Activated T-helper 2 cell treated with anti-CD3 and anti-CD28 coated beads, Interferon-gamma antibody, Interleukin-2, Interleukin-4, amounts not matched to agents 10 μg/mL and 5 μg/mL and 100 μg/mL, durations not matched to agents 14 hours and 24 hours and 36 hours (primary cell): ENCODE measurements around the gene BCAP29. TPM values are rescaled to one million over a fixed set of nuclear protein-coding genes. Genes with fewer than 3 reads are reported as not detected.

Experiments
- DNase-seq: peaks from one replicate; pipeline ENCODE4 v3.0.0; 2021; ENCODE audit warnings: low spot score
- H3K27ac Mint-ChIP-seq: one replicate; pipeline ENCODE4 v1.8.0; 2021; ENCODE audit warnings: mixed read lengths
- H3K27me3 Mint-ChIP-seq: one replicate; pipeline ENCODE4 v1.8.0; 2021; ENCODE audit warnings: low read depth, mixed read lengths
- H3K36me3 Mint-ChIP-seq: one replicate; pipeline ENCODE4 v1.8.0; 2021; ENCODE audit warnings: low read depth, mixed read lengths
- H3K4me1 Mint-ChIP-seq: one replicate; pipeline ENCODE4 v1.8.0; 2021; ENCODE audit warnings: low read depth, mixed read lengths
- H3K4me3 Mint-ChIP-seq: one replicate; pipeline ENCODE4 v1.8.0; 2021; ENCODE audit warnings: low read depth, mild to moderate bottlenecking, moderate library complexity, mixed read lengths
- H3K9me3 Mint-ChIP-seq: one replicate; pipeline ENCODE4 v1.8.0; 2021; ENCODE audit warnings: mixed read lengths
- intact Hi-C: fragments of 100-400 bp; cut with micrococcal nuclease; formaldehyde crosslinking; loops from one replicate; pipeline ENCODE4 v1.15.1; 2023
- total RNA-seq: library from RNA; stranded (reverse); gene quantifications from 2 replicates; pipeline ENCODE4 v1.2.3, GENCODE V29; 2022

Gene BCAP29
- total RNA-seq, 1 donor from 2014 or later = 52.0 TPM

GRCh38 chr7:107563775-107564552, 16.1 kb upstream of the BCAP29 start, which contains the start of the genes COG5 and DUS4L:
COG5 (minus strand) TSS chr7:107563920; CDS start chr7:107563896, 24 bp downstream.
DUS4L (plus strand) TSS chr7:107563971; CDS start chr7:107567071, 3,100 bp downstream.
- intact Hi-C loops = loop anchor here (1.0 to 10.0 kb wide), 6 partner anchors 16 to 961 kb away; partner anchors contain the start of genes BCAP29, CBLL1, PNPLA8 and SLC26A4
- H3K4me3 Mint-ChIP-seq = peak within 1 kb of the TSS; percentile 80
- peaks cover 53% of the 10 kb centered on the region for H3K4me1 Mint-ChIP-seq
- H3K9me3 Mint-ChIP-seq = no peaks in the 10 kb centered on the region
- peak; percentile 77 for DNase-seq
- no peaks in the 10 kb centered on the region for H3K27me3 Mint-ChIP-seq
- H3K27ac Mint-ChIP-seq = peak within 1 kb of the TSS; percentile 86
- peaks cover 16% of the 10 kb centered on the region for H3K36me3 Mint-ChIP-seq

DNA sequence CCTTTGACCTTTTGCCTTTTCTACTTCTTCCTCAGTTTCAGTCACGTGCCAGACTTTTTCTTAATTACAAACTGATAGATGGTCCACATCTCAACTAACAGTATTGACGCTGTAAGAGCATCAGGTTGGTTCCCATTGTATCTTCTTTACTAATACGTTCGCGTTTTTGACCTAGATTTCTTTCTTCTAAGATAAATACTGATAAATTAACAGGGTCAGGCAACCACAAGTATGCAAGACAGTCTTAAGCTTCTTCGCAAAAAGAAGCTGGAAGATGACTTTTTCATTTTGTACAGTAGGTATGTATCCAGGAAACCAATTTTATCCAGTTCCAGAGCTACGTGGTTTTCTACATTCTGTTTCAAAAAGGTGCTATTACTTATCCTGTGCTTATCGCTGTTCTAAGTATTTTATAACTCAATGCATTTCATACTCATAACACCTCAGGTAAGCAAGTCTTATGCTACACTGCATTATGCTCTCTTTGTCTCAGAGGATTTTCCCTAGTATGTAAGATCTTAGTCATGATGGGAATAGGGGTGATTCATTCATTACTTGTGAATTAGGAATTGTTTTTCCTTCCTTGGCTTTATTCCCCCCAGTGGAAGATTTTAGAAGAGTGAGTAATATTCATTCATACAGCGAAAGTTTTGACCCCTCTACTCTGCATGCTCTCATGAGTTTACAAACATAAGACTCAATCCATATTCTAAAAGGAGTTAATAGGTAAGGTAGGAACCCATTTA, 15.3 kb upstream of the BCAP29 start:
- Mint-ChIP-seq H3K27ac (peak overlapping the region; percentile 83), H3K4me3 (peak overlapping the region; percentile 80), H3K27me3 (no peaks in the 10 kb centered on the region), H3K36me3 (peaks cover 18% of the 10 kb centered on the region), H3K9me3 (no peaks in the 10 kb centered on the region), H3K4me1 (peaks cover 47% of the 10 kb centered on the region)
- intact Hi-C loops = loop anchor here (1.0 to 10.0 kb wide), 5 partner anchors 16 to 960 kb away; partner anchors contain the start of genes BCAP29, CBLL1 and PNPLA8
- DNase-seq = no peak

GRCh38 chr7:107570298-107570697, 9.7 kb upstream of the BCAP29 start:
- H3K4me3 Mint-ChIP-seq = no peak overlapping the region
- peaks cover 6% of the 10 kb centered on the region for H3K4me1 Mint-ChIP-seq
- intact Hi-C loops = no loop called here
- H3K27ac Mint-ChIP-seq = no peak overlapping the region
- DNase-seq = no peak
- peaks cover 30% of the 10 kb centered on the region for H3K36me3 Mint-ChIP-seq
- no peaks in the 10 kb centered on the region for H3K27me3 Mint-ChIP-seq
- H3K9me3 Mint-ChIP-seq = no peaks in the 10 kb centered on the region

- no peaks in the 10 kb centered on the region for H3K9me3 Mint-ChIP-seq
- intact Hi-C loops = no loop called here
- peaks cover 6% of the 10 kb centered on the region for H3K4me1 Mint-ChIP-seq
- no peak overlapping the region for H3K4me3 Mint-ChIP-seq
- no peak overlapping the region for H3K27ac Mint-ChIP-seq
- H3K36me3 Mint-ChIP-seq = peaks cover 34% of the 10 kb centered on the region
- DNase-seq = no peak
- no peaks in the 10 kb centered on the region for H3K27me3 Mint-ChIP-seq
These were observed 6.5 kb upstream of the BCAP29 start for GRCh38 chr7:107573537-107573936.

- no peak for DNase-seq
- peaks cover 25% of the 10 kb centered on the region for H3K4me1 Mint-ChIP-seq
- intact Hi-C loops = no loop called here
- no peaks in the 10 kb centered on the region for H3K27me3 Mint-ChIP-seq
- H3K36me3 Mint-ChIP-seq = peaks cover 30% of the 10 kb centered on the region
- H3K9me3 Mint-ChIP-seq = no peaks in the 10 kb centered on the region
- peak overlapping the region; percentile 85 for H3K27ac Mint-ChIP-seq
- peak overlapping the region; percentile 90 for H3K4me3 Mint-ChIP-seq
These were observed 527 bp upstream of the BCAP29 start for GRCh38 chr7:107579554-107579884.

GRCh38 chr7:107580716-107581383, 804 bp downstream of the BCAP29 start:
- Mint-ChIP-seq H3K36me3 (peaks cover 33% of the 10 kb centered on the region), H3K4me3 (peak overlapping the region; percentile 78), H3K27me3 (no peaks in the 10 kb centered on the region), H3K4me1 (peaks cover 27% of the 10 kb centered on the region), H3K27ac (peak overlapping the region; percentile 38), H3K9me3 (no peaks in the 10 kb centered on the region)
- no peak for DNase-seq
- intact Hi-C loops = loop anchor here (1.0 to 5.0 kb wide), 3 partner anchors 17 to 414 kb away; partner anchors contain the start of genes CBLL1 and HBP1

DNA sequence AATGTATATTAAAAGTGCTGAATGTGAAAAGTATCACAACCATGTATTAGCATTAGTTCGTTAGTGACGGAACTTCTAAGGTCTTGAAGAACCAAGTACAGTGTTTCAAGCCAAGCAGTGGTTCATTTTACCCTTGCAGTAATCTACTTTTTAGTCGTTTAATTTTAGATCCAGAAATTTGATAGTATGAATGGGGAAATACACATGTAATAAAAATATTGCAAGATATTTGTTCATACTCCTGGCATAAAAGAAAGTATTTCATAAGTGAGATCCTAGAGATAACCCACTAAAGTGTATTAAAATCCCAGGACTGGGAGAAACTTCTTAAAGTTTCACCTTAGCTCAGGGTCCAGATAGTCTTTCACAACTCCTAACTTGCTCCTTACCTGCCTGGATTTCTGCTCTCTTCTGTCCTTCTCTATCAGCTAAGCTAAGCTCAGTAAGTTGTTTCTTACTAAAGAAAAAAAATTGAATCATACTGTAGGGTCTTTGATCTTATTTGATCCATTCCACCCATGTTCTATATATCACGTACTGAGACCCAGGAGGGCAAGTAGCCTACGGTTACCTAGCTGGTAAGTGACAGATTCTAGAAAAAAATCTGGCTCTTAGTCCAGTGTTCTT, 1.5 kb downstream of the BCAP29 start:
- Mint-ChIP-seq H3K9me3 (no peaks in the 10 kb centered on the region), H3K27ac (no peak overlapping the region), H3K27me3 (no peaks in the 10 kb centered on the region), H3K4me1 (peaks cover 27% of the 10 kb centered on the region), H3K36me3 (peaks cover 34% of the 10 kb centered on the region), H3K4me3 (peak overlapping the region; percentile 64)
- intact Hi-C loops = loop anchor here (1.0 to 5.0 kb wide), 3 partner anchors 78 to 414 kb away; partner anchors contain the start of genes CBLL1 and HBP1
- no peak for DNase-seq

- no peaks in the 10 kb centered on the region for H3K9me3 Mint-ChIP-seq
- no peak overlapping the region for H3K27ac Mint-ChIP-seq
- intact Hi-C loops = loop anchor here (1.0 to 5.0 kb wide), 3 partner anchors 76 to 416 kb away; partner anchors contain the start of genes CBLL1 and HBP1
- peak overlapping the region; percentile 6 for H3K4me3 Mint-ChIP-seq
- peaks cover 27% of the 10 kb centered on the region for H3K4me1 Mint-ChIP-seq
- no peak for DNase-seq
- no peaks in the 10 kb centered on the region for H3K27me3 Mint-ChIP-seq
- peaks cover 33% of the 10 kb centered on the region for H3K36me3 Mint-ChIP-seq
These were observed 2.8 kb downstream of the BCAP29 start for GRCh38 chr7:107582875-107583274.

GRCh38 chr7:107584716-107585115, 4.7 kb downstream of the BCAP29 start:
- H3K27me3 Mint-ChIP-seq = no peaks in the 10 kb centered on the region
- H3K36me3 Mint-ChIP-seq = peaks cover 40% of the 10 kb centered on the region
- intact Hi-C loops = loop anchor here (5.0 kb wide), 2 partner anchors 158 to 417 kb away; partner anchors contain the start of genes CBLL1 and HBP1
- peaks cover 22% of the 10 kb centered on the region for H3K4me1 Mint-ChIP-seq
- no peak for DNase-seq
- H3K27ac Mint-ChIP-seq = no peak overlapping the region
- H3K9me3 Mint-ChIP-seq = no peaks in the 10 kb centered on the region
- H3K4me3 Mint-ChIP-seq = no peak overlapping the region

- Mint-ChIP-seq H3K9me3 (no peaks in the 10 kb centered on the region), H3K4me3 (no peak overlapping the region), H3K4me1 (peaks cover 7% of the 10 kb centered on the region), H3K27me3 (no peaks in the 10 kb centered on the region), H3K36me3 (peaks cover 42% of the 10 kb centered on the region), H3K27ac (no peak overlapping the region)
- intact Hi-C loops = no loop called here
- no peak for DNase-seq
These were observed 8.6 kb downstream of the BCAP29 start for GRCh38 chr7:107588529-107589130.

DNA sequence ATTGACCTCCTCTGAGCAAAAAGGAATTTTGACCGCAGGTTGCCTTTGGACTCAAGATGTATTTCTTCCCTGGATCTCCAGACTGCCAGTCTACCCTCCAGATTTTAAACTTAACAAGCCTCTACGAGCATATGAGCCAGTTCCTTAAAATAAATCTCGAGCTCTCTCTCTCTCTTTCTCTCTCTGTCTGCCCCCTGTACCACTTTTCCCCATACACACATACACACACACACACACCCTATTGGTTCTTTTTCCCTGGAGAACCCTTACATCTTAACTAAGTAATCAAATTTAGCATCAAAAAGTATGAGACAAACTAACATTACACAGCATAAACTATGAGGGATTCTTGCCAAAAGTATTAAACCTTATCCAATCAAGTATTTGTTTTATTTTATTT, 11.4 kb downstream of the BCAP29 start:
- intact Hi-C loops = no loop called here
- DNase-seq = no peak
- Mint-ChIP-seq H3K9me3 (no peaks in the 10 kb centered on the region), H3K4me1 (peaks cover 6% of the 10 kb centered on the region), H3K27me3 (no peaks in the 10 kb centered on the region), H3K27ac (no peak overlapping the region), H3K36me3 (peaks cover 37% of the 10 kb centered on the region), H3K4me3 (no peak overlapping the region)
